ENCODE results near the gene BEST2.

The BEST2 gene

GRCh38 chr19:12705654-12706331 is 45.8 kb upstream of the BEST2 start:
- Histone ChIP-seq H3F3A (ENCODE audit: insufficient read depth, low read length) (no peaks in the 10 kb centered on the region; the same call in 1 of the 2 replicates), H3K9me3 (replicated peaks; ENCODE audit: insufficient read depth, low read length) (no peaks in the 10 kb centered on the region), H3K27ac (ENCODE audit: low read length) (no peak overlapping the region), H2AFZ (ENCODE audit: low read length) (no peak overlapping the region), H3K79me2 (ENCODE audit: low read length) (no peaks in the 10 kb centered on the region), H3K9ac (ENCODE audit: low read length) (no peak overlapping the region), H3K36me3 (replicated peaks; ENCODE audit: insufficient read depth, low read length) (peaks cover 20% of the 10 kb centered on the region), H3K4me3 (ENCODE audit: low read length) (no peak overlapping the region), H3K27me3 (replicated peaks; ENCODE audit: insufficient read depth, low read length) (no peaks in the 10 kb centered on the region), H4K20me1 (ENCODE audit: insufficient read depth, low read length) (no peaks in the 10 kb centered on the region), H3K9me2 (replicated peaks; ENCODE audit: insufficient read depth, low read length) (no peaks in the 10 kb centered on the region), H3K4me1 (ENCODE audit: low read length) (no peaks in the 10 kb centered on the region), H3K4me2 (ENCODE audit: low read depth, low read length) (no peak overlapping the region)
- no peak for TF ChIP-seq EZH2 (optimal IDR thresholded peaks at IDR 0.05; ENCODE audit: low read depth, low read length)
- TF ChIP-seq, protein P1, sequence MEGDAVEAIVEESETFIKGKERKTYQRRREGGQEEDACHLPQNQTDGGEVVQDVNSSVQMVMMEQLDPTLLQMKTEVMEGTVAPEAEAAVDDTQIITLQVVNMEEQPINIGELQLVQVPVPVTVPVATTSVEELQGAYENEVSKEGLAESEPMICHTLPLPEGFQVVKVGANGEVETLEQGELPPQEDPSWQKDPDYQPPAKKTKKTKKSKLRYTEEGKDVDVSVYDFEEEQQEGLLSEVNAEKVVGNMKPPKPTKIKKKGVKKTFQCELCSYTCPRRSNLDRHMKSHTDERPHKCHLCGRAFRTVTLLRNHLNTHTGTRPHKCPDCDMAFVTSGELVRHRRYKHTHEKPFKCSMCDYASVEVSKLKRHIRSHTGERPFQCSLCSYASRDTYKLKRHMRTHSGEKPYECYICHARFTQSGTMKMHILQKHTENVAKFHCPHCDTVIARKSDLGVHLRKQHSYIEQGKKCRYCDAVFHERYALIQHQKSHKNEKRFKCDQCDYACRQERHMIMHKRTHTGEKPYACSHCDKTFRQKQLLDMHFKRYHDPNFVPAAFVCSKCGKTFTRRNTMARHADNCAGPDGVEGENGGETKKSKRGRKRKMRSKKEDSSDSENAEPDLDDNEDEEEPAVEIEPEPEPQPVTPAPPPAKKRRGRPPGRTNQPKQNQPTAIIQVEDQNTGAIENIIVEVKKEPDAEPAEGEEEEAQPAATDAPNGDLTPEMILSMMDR (IDR thresholded peaks at IDR 0.05; ENCODE audit: low read length), result no peak
- TF ChIP-seq EZH2phosphoT487 (IDR thresholded peaks at IDR 0.05; ENCODE audit: low read length), result no peak
- DNase-seq, result no peak

DNA sequence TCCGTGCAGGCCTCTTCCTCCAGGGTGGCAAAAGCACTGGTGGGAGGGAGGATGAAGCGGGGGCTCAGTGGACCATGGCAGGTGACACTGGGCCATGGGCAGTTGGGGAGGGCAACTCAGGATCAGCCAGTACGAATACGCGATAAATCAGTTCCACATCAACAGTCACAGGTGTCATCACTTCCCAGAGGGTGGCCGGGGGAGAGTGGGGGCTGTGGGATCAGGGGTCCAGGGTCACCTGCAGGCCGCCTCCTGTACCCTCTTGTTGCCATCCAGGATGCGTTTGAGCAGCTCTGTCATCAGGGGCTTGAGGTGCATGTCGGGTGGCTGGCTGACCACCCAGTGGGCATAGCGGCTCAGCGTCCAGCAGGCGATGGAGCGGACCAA is 45.3 kb upstream of the BEST2 start:
- Histone ChIP-seq H3K9me2 (replicated peaks; ENCODE audit: insufficient read depth, low read length) (no peaks in the 10 kb centered on the region), H3K9ac (ENCODE audit: low read length) (no peak overlapping the region), H4K20me1 (ENCODE audit: insufficient read depth, low read length) (no peaks in the 10 kb centered on the region), H3K4me2 (ENCODE audit: low read depth, low read length) (no peak overlapping the region), H3K4me1 (ENCODE audit: low read length) (no peaks in the 10 kb centered on the region), H3K27me3 (replicated peaks; ENCODE audit: insufficient read depth, low read length) (no peaks in the 10 kb centered on the region), H3K27ac (ENCODE audit: low read length) (no peak overlapping the region), H3K36me3 (replicated peaks; ENCODE audit: insufficient read depth, low read length) (peaks cover 20% of the 10 kb centered on the region), H3K9me3 (replicated peaks; ENCODE audit: insufficient read depth, low read length) (no peaks in the 10 kb centered on the region), H2AFZ (ENCODE audit: low read length) (no peak overlapping the region), H3K79me2 (ENCODE audit: low read length) (peaks cover 3% of the 10 kb centered on the region), H3F3A (ENCODE audit: insufficient read depth, low read length) (no peaks in the 10 kb centered on the region; the same call in 1 of the 2 replicates), H3K4me3 (ENCODE audit: low read length) (no peak overlapping the region)
- no peak for TF ChIP-seq EZH2phosphoT487 (IDR thresholded peaks at IDR 0.05; ENCODE audit: low read length)
- TF ChIP-seq, protein P1 (IDR thresholded peaks at IDR 0.05; ENCODE audit: low read length), result no peak
- no peak for TF ChIP-seq EZH2 (optimal IDR thresholded peaks at IDR 0.05; ENCODE audit: low read depth, low read length)
- no peak for DNase-seq

- no peak overlapping the region for H3K27ac ChIP-seq (ENCODE audit: low read length)
- peaks cover 14% of the 10 kb centered on the region for H3K36me3 ChIP-seq (replicated peaks; ENCODE audit: insufficient read depth, low read length)
- H2AFZ ChIP-seq (ENCODE audit: low read length), result no peak overlapping the region
- H3K9me2 ChIP-seq (replicated peaks; ENCODE audit: insufficient read depth, low read length), result no peaks in the 10 kb centered on the region
- H3K27me3 ChIP-seq (replicated peaks; ENCODE audit: insufficient read depth, low read length), result no peaks in the 10 kb centered on the region
- no peaks in the 10 kb centered on the region; the same call in 1 of the 2 replicates for H3F3A ChIP-seq (ENCODE audit: insufficient read depth, low read length)
- H4K20me1 ChIP-seq (ENCODE audit: insufficient read depth, low read length), result no peaks in the 10 kb centered on the region
- peaks cover 6% of the 10 kb centered on the region for H3K79me2 ChIP-seq (ENCODE audit: low read length)
- TF ChIP-seq, protein P1 (IDR thresholded peaks at IDR 0.05; ENCODE audit: low read length), result no peak
- TF ChIP-seq EZH2 (optimal IDR thresholded peaks at IDR 0.05; ENCODE audit: low read depth, low read length) (no peak), EZH2phosphoT487 (IDR thresholded peaks at IDR 0.05; ENCODE audit: low read length) (no peak)
- H3K4me3 ChIP-seq (ENCODE audit: low read length), result no peak overlapping the region
- H3K4me1 ChIP-seq (ENCODE audit: low read length), result no peaks in the 10 kb centered on the region
- H3K4me2 ChIP-seq (ENCODE audit: low read depth, low read length), result no peak overlapping the region
- no peak overlapping the region for H3K9ac ChIP-seq (ENCODE audit: low read length)
- no peak for DNase-seq
- H3K9me3 ChIP-seq (replicated peaks; ENCODE audit: insufficient read depth, low read length), result no peaks in the 10 kb centered on the region
Observed at GRCh38 chr19:12708641-12709040, 43.0 kb upstream of the BEST2 start.

Measured in MM.1S (cell line).